Right renal cortex interstitium (tissue), 3 donors: Measurements from ENCODE around the gene CAMK2A. TPM values are rescaled to one million over a fixed set of nuclear protein-coding genes. Genes with fewer than 3 reads are reported as not detected.

Experiments
- DNase-seq, 3 donors: peaks; one replicate each; pipeline ENCODE4 v3.0.0-alpha.2; 2013; ENCODE audit warnings: low read depth in 3 of 3, low spot score in 2 of 3
- polyA plus RNA-seq, 3 donors: library from polyadenylated mRNA; unstranded; fragments of 120-200 nt; gene quantifications; one replicate each; pipeline ENCODE4 v1.2.1, GENCODE V29; 2013; ENCODE audit not compliant: insufficient read length in 3 of 3

Gene CAMK2A
- polyA plus RNA-seq, 3 donors, result 2.5 to 4.4 (median 2.5) TPM

DNA sequence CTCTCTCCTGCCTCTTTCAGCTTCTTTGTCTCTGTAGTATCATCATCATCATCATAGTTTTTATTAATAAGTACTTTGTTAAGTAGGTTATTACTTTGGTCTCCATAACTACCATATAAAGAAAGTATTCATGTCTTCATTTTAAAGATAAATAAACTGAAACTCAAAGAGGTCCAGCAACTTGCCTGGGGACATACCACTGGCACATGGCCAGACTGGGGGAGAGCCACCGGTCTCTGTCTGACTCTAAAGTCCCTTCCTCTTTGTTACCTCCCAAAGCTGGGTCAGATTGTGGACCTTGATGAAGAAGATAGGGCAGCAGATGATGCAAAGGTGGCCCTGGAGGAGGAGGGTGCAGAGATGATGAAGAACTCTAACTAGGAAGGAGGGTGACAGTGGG lies 114.5 kb downstream of the CAMK2A start:
- DNase-seq, result no peak

DNA sequence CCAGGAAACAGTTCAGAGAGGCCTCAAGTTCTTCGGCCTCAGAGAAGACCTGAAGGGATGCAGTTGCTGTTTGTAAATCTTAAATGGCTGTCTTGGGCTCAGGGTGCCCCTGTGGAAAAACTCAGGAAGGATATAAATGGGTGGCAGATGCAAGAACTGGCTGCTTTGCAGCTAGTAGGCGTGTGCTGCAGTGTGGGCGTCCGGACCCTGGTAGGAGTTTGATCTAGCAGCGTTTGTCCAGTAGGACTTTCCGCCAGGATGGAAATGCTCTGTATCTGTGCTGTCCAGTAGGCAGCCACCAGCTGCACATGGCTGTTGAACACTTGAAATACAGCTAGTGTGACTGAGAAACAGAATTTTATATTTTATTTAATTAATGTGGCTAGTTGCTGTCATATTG lies 115.3 kb downstream of the CAMK2A start:
- DNase-seq, result no peak

DNA sequence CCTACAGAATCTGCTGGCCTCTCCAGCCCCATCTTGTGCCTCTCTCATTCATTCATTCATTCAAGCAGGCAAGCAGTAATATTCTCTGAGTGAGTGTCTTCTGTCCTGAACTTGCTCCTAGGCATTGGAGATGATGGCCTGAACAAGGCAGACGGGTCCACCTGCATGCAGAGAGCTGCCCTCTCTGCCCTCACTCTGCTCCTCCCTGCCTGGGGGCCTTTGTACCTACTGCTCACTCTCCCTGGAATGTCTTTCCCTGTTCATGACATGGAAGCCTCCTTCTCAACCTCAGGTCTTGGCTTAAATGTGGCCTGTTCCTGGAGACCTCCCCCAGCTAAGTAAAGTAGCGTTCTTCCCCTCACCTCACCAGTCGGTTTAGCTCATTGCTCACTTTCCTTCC lies 116.4 kb downstream of the CAMK2A start:
- no peak for DNase-seq

DNA sequence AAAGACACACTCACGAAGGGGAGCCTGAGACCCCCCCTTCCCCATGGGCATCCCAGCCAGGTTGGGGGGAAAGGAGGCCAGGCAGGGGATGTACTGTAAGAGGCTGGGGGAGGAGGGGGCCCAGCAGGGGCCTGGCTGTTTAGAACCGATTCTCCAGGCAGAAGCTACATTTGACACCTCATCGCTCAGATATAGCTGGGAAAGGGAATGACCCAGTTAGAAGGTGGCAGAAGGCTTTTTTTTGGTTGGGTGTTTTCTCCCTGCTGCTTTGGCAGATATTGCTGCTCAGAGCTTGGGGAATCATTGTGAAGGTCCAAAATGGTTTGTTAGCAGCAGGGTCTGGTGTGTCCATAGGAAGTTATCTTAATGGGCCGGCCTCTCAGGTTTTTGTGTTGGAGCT lies 117.0 kb downstream of the CAMK2A start:
- DNase-seq, result no peak

DNA sequence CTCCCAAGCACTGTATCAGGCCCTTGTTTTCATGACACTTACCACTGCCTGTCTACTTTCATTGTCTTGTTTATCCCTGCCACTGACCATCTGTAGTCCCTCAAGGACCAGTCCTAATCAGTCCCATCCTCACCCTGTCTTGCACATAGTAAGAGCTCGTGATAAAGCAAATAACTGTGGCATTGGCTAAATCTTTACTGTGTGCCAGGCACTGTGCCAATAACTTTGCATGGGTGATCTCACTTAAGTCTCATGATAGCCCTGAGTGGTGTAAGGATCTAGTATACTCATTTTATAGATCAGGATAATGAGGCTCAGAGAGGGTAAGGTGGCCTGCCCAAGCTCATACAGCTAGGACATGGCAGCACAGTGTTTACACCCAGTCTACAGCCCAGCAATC lies 117.4 kb downstream of the CAMK2A start:
- DNase-seq, result no peak

Other genes with a start within 250 kb of the CAMK2A start
- 10 to 100 TPM; 13.6 to 15.1 (median 13.8) TPM for gene CSF1R, start 203.2 kb downstream of the CAMK2A start, polyA plus RNA-seq
- gene PDGFRB, start 133.9 kb downstream of the CAMK2A start, polyA plus RNA-seq, result 100 to 1,000 TPM; 118 to 167 (median 142) TPM
- under 1 TPM; 0.54 to 0.89 (median 0.62) TPM for gene CDX1, start 123.0 kb downstream of the CAMK2A start, polyA plus RNA-seq
- gene SLC6A7, start 99.7 kb downstream of the CAMK2A start, polyA plus RNA-seq, result under 1 TPM in 2 of 3 donors, not detected in 1; 0.06 to 0.07 TPM
- gene ARSI, start 13.1 kb upstream of the CAMK2A start, polyA plus RNA-seq, result 1 to 10 TPM; 2.6 to 3.2 (median 2.7) TPM
- 10 to 100 TPM; 33.0 to 36.4 (median 34.0) TPM for gene TCOF1, start 67.9 kb upstream of the CAMK2A start, polyA plus RNA-seq
- gene CD74, start 123.1 kb upstream of the CAMK2A start, polyA plus RNA-seq, result 100 to 1,000 TPM; 272 to 342 (median 317) TPM
- gene RPS14, start 160.0 kb upstream of the CAMK2A start, polyA plus RNA-seq, result 1,000 to 10,000 TPM; 2,305 to 2,430 (median 2,384) TPM
- 10 to 100 TPM; 52.3 to 54.2 (median 54.1) TPM for gene NDST1, start 218.4 kb upstream of the CAMK2A start, polyA plus RNA-seq